ENCODE data around the gene PPIB. TPM values are rescaled to one million over a fixed set of nuclear protein-coding genes. Genes with fewer than 3 reads are reported as not detected.
"Not testable (repeated sequence)": the region's sequence is repeated elsewhere in the genome, so short reads cannot be mapped to it uniquely, and the experiment has no call there.

PPIB gene
- total RNA-seq, 1 donor from 2014 or later: 384 TPM

GRCh38 chr15:64110108-64110701 lies 52.6 kb downstream of the PPIB start:
- DNase-seq (ENCODE audit: low spot score): not testable (repeated sequence)

- no peak for DNase-seq (ENCODE audit: low spot score)
These were observed 55.5 kb downstream of the PPIB start for GRCh38 chr15:64107337-64107736.

Other genes starting within 250 kb of the PPIB start
- 2.2 TPM for gene DAPK2, start 116.5 kb downstream of the PPIB start, total RNA-seq (ENCODE audit: insufficient read depth, low replicate concordance)
- gene CIAO2A, start 69.2 kb downstream of the PPIB start, total RNA-seq (ENCODE audit: insufficient read depth, low replicate concordance): 42.4 TPM
- 45.0 TPM for gene SNX1, start 67.0 kb downstream of the PPIB start, total RNA-seq (ENCODE audit: insufficient read depth, low replicate concordance)
- 4.1 TPM for gene SNX22, start 11.3 kb downstream of the PPIB start, total RNA-seq (ENCODE audit: insufficient read depth, low replicate concordance)
- gene CSNK1G1, start 193.2 kb upstream of the PPIB start, total RNA-seq (ENCODE audit: insufficient read depth, low replicate concordance): 23.6 TPM
- gene PCLAF, start 218.4 kb upstream of the PPIB start, total RNA-seq (ENCODE audit: insufficient read depth, low replicate concordance): 9.1 TPM
- 13.5 TPM for gene TRIP4, start 224.8 kb upstream of the PPIB start, total RNA-seq (ENCODE audit: insufficient read depth, low replicate concordance)